Fibroblast of lung (primary cell): ENCODE results near the gene TSPO. TPM values are rescaled to one million over a fixed set of nuclear protein-coding genes. Genes with fewer than 3 reads are reported as not detected.

Experiments
- DNase-seq, 2 donors: peaks; one replicate each; pipeline versions ENCODE4 v3.0.0 to v3.0.0-alpha.2; 2010; ENCODE audit warnings: low read depth in 2 of 2
- H2AFZ ChIP-seq: 2 replicates; pipeline ENCODE4 v1.5.1; 2012; ENCODE audit warnings: low read length, control low read depth, inconsistent platforms
- H3K27ac ChIP-seq: 2 replicates; pipeline ENCODE4 v1.5.1; 2011; ENCODE audit warnings: low read length, control low read depth; ENCODE audit not compliant: insufficient read depth
- H3K27me3 ChIP-seq: 2 replicates; pipeline ENCODE4 v1.5.1; 2011; ENCODE audit warnings: mild to moderate bottlenecking, low read length; ENCODE audit not compliant: control insufficient read depth, insufficient read depth
- H3K36me3 ChIP-seq: 2 replicates; pipeline ENCODE4 v1.5.1; 2011; ENCODE audit warnings: low read length; ENCODE audit not compliant: control insufficient read depth, insufficient read depth
- H3K4me1 ChIP-seq: 2 replicates; pipeline ENCODE4 v1.5.1; 2011; ENCODE audit warnings: low read length; ENCODE audit not compliant: control insufficient read depth, insufficient read depth; ENCODE audit errors: extremely low read depth
- H3K4me2 ChIP-seq: 2 replicates; pipeline ENCODE4 v1.5.1; 2011; ENCODE audit warnings: low read length, control low read depth; ENCODE audit not compliant: insufficient read depth; ENCODE audit errors: extremely low read depth
- H3K4me3 ChIP-seq, 4 experiments: fragments of 200-600 bp in 1 of 4; sonication (generic) in 1 of 4; replicated peaks in 1 of 4; 2 replicates each; pipeline ENCODE4 v1.5.1; 2011 to 2016; ENCODE audit warnings: low read length in 4 of 4, low read depth in 3 of 4, mild to moderate bottlenecking in 3 of 4, control low read depth in 2 of 4, inconsistent platforms in 1 of 4, mixed read lengths in 1 of 4; ENCODE audit not compliant: insufficient read depth in 1 of 4; ENCODE audit errors: control extremely low read depth in 1 of 4
- H3K79me2 ChIP-seq: 2 replicates; pipeline ENCODE4 v1.5.1; 2012; ENCODE audit warnings: mild to moderate bottlenecking, low read length, inconsistent platforms; ENCODE audit not compliant: control insufficient read depth, insufficient read depth
- H3K9ac ChIP-seq: 2 replicates; pipeline ENCODE4 v1.5.1; 2011; ENCODE audit warnings: mild to moderate bottlenecking, low read length, control low read depth; ENCODE audit not compliant: insufficient read depth
- H3K9me3 ChIP-seq: 2 replicates; pipeline ENCODE4 v1.5.1; 2012; ENCODE audit warnings: low read depth, low read length; ENCODE audit not compliant: control insufficient read depth, insufficient read depth
- H4K20me1 ChIP-seq: 2 replicates; pipeline ENCODE4 v1.5.1; 2011; ENCODE audit warnings: low read length; ENCODE audit not compliant: control insufficient read depth, insufficient read depth; ENCODE audit errors: extremely low read depth
- CTCF ChIP-seq, 2 donors: IDR thresholded peaks in 1 of 2; conservative IDR thresholded peaks in 1 of 2; 1 replicate in 1 of 2; 2 replicates in 1 of 2; pipeline ENCODE4 v1.5.1; 2011 to 2012; ENCODE audit warnings: low read length in 2 of 2, control low read depth in 1 of 2, inconsistent platforms in 1 of 2, low read depth in 1 of 2, mild to moderate bottlenecking in 1 of 2
- EZH2 ChIP-seq: IDR thresholded peaks from 2 replicates; pipeline ENCODE4 v1.5.1; 2012; ENCODE audit warnings: low read length, control low read depth, mild to moderate bottlenecking; ENCODE audit errors: missing control alignments
- polyA plus RNA-seq, 2 donors: library from polyadenylated mRNA; depleted of rRNA in 1 of 2; stranded (reverse) in 1 of 2; unstranded in 1 of 2; fragments of >200 nt; gene quantifications; 2 replicates each; pipeline ENCODE4 v1.2.1, GENCODE V29; 2011 to 2012; ENCODE audit warnings: missing spikeins in 1 of 2
- total RNA-seq: library from RNA; depleted of rRNA; stranded (reverse); fragments of >200 nt; gene quantifications from 2 replicates; pipeline ENCODE4 v1.2.1, GENCODE V29; 2014

The TSPO gene
- total and polyA plus RNA-seq, 2 donors (not counting 1 experiment from before 2014, with no cell fraction given) = 47.5 to 243 TPM

GRCh38 chr22:43205748-43206508 lies 54.6 kb downstream of the TSPO start:
- peaks cover 3% of the 10 kb centered on the region for H3K27me3 ChIP-seq
- no peak overlapping the region for H3K4me3 ChIP-seq
- no peak for TF ChIP-seq CTCF (conservative IDR thresholded peaks at IDR 0.05 in 1 of 2, IDR thresholded peaks at IDR 0.05 in 1 of 2; ENCODE audit: low read depth in 1 of 2, low read length in 2 of 2)
- no peak for TF ChIP-seq EZH2
- no peaks in the 10 kb centered on the region for H3K4me1 ChIP-seq
- no peak overlapping the region for H2AFZ ChIP-seq
- no peaks in the 10 kb centered on the region for H3K36me3 ChIP-seq
- H3K9me3 ChIP-seq = no peaks in the 10 kb centered on the region
- no peak overlapping the region for H3K27ac ChIP-seq
- no peak for DNase-seq
- no peaks in the 10 kb centered on the region for H3K79me2 ChIP-seq
- no peaks in the 10 kb centered on the region for H4K20me1 ChIP-seq
- no peak overlapping the region for H3K4me2 ChIP-seq
- no peak overlapping the region for H3K9ac ChIP-seq

GRCh38 chr22:43206509-43207161 lies 55.3 kb downstream of the TSPO start:
- no peaks in the 10 kb centered on the region for H3K36me3 ChIP-seq
- no peak overlapping the region for H3K27ac ChIP-seq
- H3K4me3 ChIP-seq = no peak overlapping the region
- TF ChIP-seq CTCF (conservative IDR thresholded peaks at IDR 0.05 in 1 of 2, IDR thresholded peaks at IDR 0.05 in 1 of 2; ENCODE audit: low read depth in 1 of 2, low read length in 2 of 2) (no peak), EZH2 (no peak)
- no peaks in the 10 kb centered on the region for H3K4me1 ChIP-seq
- H3K4me2 ChIP-seq = no peak overlapping the region
- no peaks in the 10 kb centered on the region for H4K20me1 ChIP-seq
- H3K27me3 ChIP-seq = peaks cover 3% of the 10 kb centered on the region
- H2AFZ ChIP-seq = no peak overlapping the region
- H3K9ac ChIP-seq = no peak overlapping the region
- no peak for DNase-seq
- H3K9me3 ChIP-seq = no peaks in the 10 kb centered on the region
- H3K79me2 ChIP-seq = no peaks in the 10 kb centered on the region

- H2AFZ ChIP-seq = no peak overlapping the region
- no peaks in the 10 kb centered on the region for H3K79me2 ChIP-seq
- H3K4me2 ChIP-seq = no peak overlapping the region
- H3K36me3 ChIP-seq = no peaks in the 10 kb centered on the region
- peaks cover 3% of the 10 kb centered on the region for H3K27me3 ChIP-seq
- DNase-seq = no peak
- no peak overlapping the region for H3K27ac ChIP-seq
- no peaks in the 10 kb centered on the region for H3K9me3 ChIP-seq
- no peaks in the 10 kb centered on the region for H4K20me1 ChIP-seq
- no peak overlapping the region for H3K9ac ChIP-seq
- TF ChIP-seq EZH2 (no peak), CTCF (conservative IDR thresholded peaks at IDR 0.05 in 1 of 2, IDR thresholded peaks at IDR 0.05 in 1 of 2; ENCODE audit: low read depth in 1 of 2, low read length in 2 of 2) (no peak)
- no peaks in the 10 kb centered on the region for H3K4me1 ChIP-seq
- H3K4me3 ChIP-seq = no peak overlapping the region
Observed at GRCh38 chr22:43207386-43207785, 56.0 kb downstream of the TSPO start.
